Stimulated activated CD4-positive, alpha-beta T cell treated with anti-CD3 and anti-CD28 coated beads, Interleukin-2, amount 100 ng/mL, for 24 hours (primary cell): Measurements from ENCODE around the gene HS3ST3A1.
"Not testable (repeated sequence)": the region's sequence is repeated elsewhere in the genome, so short reads cannot be mapped to it uniquely, and the experiment has no call there.

Source experiments
- DNase-seq, 2 donors: peaks; one replicate each; pipeline ENCODE4 v3.0.0-alpha.2; 2020

Gene HS3ST3A1

GRCh38 chr17:13569398-13570123 is 32.2 kb downstream of the HS3ST3A1 start:
- DNase-seq: no peak

- DNase-seq: no peak
Observed at GRCh38 chr17:13568582-13569397, 32.9 kb downstream of the HS3ST3A1 start.

- no peak for DNase-seq
Observed at GRCh38 chr17:13563866-13564265, 37.9 kb downstream of the HS3ST3A1 start.

GRCh38 chr17:13562271-13562800 is 39.4 kb downstream of the HS3ST3A1 start:
- DNase-seq: no peak

GRCh38 chr17:13561606-13562270 is 40.0 kb downstream of the HS3ST3A1 start:
- DNase-seq: no peak

- no peak for DNase-seq
Observed at GRCh38 chr17:13560935-13561334, 40.8 kb downstream of the HS3ST3A1 start.

- DNase-seq: no peak
Observed at GRCh38 chr17:13558588-13558987, 43.1 kb downstream of the HS3ST3A1 start.

GRCh38 chr17:13557077-13557476 is 44.7 kb downstream of the HS3ST3A1 start:
- DNase-seq: no peak

GRCh38 chr17:13554231-13554630 is 47.5 kb downstream of the HS3ST3A1 start:
- no peak for DNase-seq

- no peak for DNase-seq
Observed at GRCh38 chr17:13550291-13550690, 51.4 kb downstream of the HS3ST3A1 start.

GRCh38 chr17:13548576-13548975 is 53.2 kb downstream of the HS3ST3A1 start:
- DNase-seq: not testable (repeated sequence)

GRCh38 chr17:13546851-13547250 is 54.9 kb downstream of the HS3ST3A1 start:
- no peak for DNase-seq

- DNase-seq: no peak
Observed at GRCh38 chr17:13545941-13546340, 55.8 kb downstream of the HS3ST3A1 start.

GRCh38 chr17:13544765-13545164 is 57.0 kb downstream of the HS3ST3A1 start:
- no peak for DNase-seq

GRCh38 chr17:13544292-13544691 is 57.4 kb downstream of the HS3ST3A1 start:
- no peak for DNase-seq

- no peak for DNase-seq
Observed at GRCh38 chr17:13542636-13543035, 59.1 kb downstream of the HS3ST3A1 start.

- no peak for DNase-seq
Observed at GRCh38 chr17:13541032-13541480, 60.7 kb downstream of the HS3ST3A1 start.

- DNase-seq: no peak
Observed at GRCh38 chr17:13540546-13540945, 61.2 kb downstream of the HS3ST3A1 start.

- DNase-seq: no peak
Observed at GRCh38 chr17:13539421-13539820, 62.3 kb downstream of the HS3ST3A1 start.

GRCh38 chr17:13538841-13539411 is 62.8 kb downstream of the HS3ST3A1 start:
- no peak for DNase-seq

GRCh38 chr17:13537871-13538643 is 63.7 kb downstream of the HS3ST3A1 start:
- DNase-seq: no peak

- no peak for DNase-seq
Observed at GRCh38 chr17:13537167-13537731, 64.5 kb downstream of the HS3ST3A1 start.
